EL (cell line): ENCODE data around the gene PRDM15.
A peak's percentile ranks its signal among the peaks of the same experiment; 100 is the strongest.

ENCODE experiments used
- DNase-seq: peaks from one replicate; pipeline ENCODE4 v3.0.0-alpha.2; 2016

PRDM15 gene

GRCh38 chr21:41821081-41821755 lies 57.9 kb downstream of the PRDM15 start:
- no peak for DNase-seq

DNA sequence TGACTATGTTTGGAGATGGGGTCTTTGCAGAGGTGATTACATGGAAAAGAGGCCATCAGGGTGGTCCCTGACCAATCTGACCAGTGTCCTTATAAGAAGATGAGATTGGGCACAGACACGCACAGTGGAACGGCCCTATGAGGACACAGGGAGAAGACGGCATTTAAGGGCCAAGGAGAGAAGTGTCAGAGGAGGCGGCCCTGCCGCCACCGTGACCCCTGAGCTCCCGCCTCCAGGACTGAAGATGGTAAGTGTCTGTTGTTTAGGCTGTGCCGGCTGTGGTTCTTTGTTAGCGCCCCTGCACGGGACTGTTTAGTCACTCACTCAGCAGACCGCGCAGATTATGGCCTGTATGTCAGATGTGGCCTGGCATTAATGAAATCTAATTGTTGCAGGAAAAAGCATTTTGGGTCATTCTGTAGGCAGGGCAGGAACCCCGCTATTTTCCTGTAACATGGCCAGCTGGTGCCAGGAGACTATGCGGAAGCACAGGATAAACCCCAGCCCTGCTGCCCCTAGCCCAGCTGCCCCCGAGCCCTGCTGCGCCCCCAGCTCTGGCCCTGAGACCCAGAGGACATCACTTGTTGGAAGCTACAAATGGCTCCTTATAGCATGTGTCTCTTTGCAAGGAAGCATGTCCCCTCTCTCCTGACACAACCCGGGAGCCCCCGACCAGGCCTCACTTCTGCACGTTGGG lies 58.6 kb downstream of the PRDM15 start:
- no peak for DNase-seq

- no peak for DNase-seq
Observed at GRCh38 chr21:41819856-41820281, 59.3 kb downstream of the PRDM15 start.

- DNase-seq, result no peak
Observed at GRCh38 chr21:41819236-41819855, 59.8 kb downstream of the PRDM15 start.

DNA sequence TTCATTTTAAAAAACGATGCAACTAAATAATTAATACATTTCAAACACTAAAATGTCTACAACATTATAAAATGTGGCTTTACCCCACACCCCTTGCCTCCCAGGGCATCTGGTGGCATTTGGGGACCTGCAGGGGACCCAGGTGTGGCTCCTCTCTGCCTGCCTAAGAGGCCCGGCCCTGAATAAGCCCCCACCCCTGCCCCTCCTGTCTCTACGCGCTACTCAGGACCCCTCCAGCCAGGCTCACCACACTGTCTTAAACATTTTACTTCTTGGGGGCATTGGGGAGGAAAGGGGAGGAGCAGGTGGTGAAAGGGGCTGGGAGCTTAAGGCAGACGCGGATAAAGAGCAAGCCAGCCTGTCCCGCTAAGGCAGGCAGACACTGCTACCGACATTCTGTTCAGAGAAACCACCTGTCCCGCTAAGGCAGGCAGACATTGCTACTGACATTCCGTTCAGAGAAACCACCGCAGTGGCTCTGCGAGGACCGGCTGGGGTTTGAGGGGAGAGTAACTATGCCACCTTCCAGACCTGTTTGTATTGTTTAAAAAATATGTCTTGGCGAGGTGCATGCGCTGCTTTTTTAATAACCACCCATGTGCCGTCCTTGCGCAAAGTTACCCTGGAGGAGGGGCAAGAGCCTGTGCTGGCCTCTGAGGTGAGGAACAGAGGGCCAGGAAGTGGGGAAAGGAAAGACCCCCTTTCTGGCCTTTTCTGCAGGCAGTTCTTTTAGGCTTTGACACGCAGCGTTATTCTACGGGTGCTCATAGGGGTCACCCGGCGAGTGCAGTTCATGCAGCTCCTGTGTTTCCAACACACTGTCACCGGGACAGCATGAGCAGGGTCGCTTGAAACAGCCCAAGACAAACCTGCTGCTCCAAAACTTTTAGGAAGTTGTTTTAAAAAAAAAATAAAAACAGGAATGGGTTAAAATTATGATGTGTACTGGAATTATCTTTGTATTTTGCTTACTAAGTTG lies 61.0 kb downstream of the PRDM15 start:
- no peak for DNase-seq

DNA sequence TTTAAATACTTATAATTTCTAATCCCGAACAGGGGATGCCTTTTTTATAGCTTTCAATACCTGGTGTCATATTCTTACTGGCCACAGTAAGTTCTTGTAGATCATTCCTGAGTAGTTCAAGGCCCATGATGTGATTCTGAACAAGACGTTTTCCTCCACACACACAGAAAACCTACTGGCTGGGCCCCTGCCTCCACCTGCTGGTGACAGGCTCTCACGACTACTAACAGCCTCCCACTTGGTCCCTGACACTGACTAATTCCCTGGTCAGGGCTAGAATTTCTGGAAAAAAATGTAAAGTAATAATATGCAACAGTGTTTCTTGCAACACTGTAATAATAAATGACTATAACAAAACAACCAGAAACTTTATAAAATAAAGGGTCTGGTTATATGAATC lies 61.9 kb downstream of the PRDM15 start:
- DNase-seq, result peak; percentile 69

DNA sequence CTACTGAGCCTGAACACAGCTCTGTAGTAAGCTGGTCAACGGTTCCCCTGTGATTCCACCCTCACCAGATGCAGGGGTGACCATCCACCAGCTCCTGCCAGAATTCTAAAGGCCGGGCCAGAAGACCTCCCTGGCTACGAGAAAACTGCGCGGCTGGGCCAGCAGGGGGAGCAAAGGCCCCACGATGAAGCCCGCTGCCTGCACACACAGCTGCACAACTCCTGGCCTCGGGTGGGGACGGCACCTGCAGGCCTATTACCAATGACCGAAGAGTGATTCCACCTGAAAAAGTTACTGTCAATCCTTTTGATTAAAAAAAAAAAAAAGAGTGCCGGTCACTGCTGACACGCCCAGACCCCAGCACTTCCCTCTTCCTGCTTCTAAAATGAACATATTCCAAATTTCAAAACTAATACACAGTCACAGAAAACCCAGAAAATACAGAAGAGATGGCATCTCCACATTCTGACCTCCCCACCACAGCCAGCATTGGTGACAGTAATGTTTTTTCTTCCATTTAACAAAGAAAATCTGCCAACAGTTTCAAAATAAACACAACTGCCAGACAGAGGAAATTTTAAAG lies 62.5 kb downstream of the PRDM15 start:
- DNase-seq, result peak; percentile 53

DNA sequence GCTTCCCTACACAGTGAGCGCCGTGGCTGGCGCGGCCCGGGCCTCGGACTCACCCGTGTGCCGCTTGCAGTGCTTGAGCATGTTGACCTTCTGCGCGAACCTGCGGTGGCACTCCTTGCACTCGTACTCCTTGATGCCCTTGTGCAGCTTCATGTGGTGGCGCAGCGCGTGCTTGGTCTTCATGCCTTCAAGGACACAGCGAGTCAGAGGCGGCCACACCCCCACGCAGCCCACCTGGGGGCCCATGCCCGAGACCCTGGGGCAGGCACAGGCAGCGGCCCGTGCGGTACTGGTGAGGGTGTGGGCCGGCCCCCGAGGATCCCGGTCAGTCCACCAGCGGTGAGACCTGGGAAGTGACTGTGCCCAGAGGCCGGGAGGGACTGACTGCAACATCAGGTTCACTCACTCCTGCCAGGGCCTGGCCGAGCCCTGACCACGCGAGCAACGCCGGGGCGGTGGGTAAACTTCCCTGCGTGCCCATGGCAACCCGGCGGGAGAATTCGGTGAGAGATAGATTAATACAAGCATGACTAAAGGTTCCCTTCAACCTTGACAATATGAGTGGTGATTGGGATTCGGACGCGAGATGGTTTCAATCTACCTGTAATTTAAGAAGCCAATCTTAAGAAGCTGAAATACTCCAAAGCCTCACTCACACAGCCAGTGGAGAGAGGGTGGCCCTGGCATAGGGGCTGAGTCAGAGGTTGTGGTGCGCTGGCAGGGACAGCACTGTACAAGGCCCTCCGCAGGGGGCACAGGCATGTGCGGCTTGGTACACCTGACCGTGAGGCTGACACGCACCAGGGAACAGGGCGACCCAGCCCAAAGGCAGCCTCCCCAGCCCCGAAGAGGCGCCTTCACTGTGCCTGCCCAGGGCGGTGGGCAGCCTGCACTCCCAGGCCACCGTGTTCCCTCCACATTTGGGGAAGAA lies 63.2 kb downstream of the PRDM15 start:
- no peak for DNase-seq

GRCh38 chr21:41813226-41813625 lies 65.9 kb downstream of the PRDM15 start:
- no peak for DNase-seq

- DNase-seq, result no peak
Observed at GRCh38 chr21:41812679-41813078, 66.5 kb downstream of the PRDM15 start.

DNA sequence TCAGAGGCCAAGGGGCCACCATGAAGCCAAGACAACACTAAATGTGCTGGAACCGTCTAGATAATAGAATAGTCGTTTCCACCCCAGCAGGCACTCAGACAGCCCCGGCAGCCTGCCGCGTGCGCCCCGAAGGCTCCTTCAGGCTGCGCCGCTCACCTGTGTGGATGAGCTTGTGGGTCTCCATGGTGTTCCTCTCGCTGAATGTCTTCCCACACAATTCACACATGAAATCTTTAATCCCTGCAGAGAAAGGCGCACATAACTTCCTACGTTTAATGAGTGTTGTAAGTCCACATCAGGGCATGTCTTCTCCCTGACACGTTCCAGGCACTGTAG lies 68.6 kb downstream of the PRDM15 start:
- no peak for DNase-seq

GRCh38 chr21:41809891-41810596 lies 69.1 kb downstream of the PRDM15 start:
- no peak for DNase-seq

GRCh38 chr21:41808846-41809245 lies 70.3 kb downstream of the PRDM15 start:
- DNase-seq, result no peak

DNA sequence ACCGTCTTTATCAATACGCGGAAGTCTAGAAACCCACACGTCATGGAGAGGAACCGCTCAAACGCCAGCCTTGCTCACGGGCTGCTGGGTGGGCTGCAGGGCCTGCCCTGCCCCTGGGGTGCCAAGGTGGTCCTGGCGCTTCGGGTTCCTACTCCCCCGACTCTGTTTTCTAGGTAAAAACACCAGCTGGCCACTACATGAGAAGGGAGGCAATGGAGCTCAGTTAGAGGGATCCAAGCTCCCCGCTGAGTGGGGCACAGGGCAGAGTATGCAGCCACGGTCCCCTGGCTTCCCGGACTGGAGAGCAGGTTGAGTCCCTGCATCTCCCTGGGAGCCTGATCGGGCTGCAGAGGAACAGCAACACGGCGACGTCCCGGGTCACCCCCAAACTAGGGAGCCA lies 71.0 kb downstream of the PRDM15 start:
- no peak for DNase-seq

GRCh38 chr21:41806773-41807172 lies 72.4 kb downstream of the PRDM15 start:
- no peak for DNase-seq

DNA sequence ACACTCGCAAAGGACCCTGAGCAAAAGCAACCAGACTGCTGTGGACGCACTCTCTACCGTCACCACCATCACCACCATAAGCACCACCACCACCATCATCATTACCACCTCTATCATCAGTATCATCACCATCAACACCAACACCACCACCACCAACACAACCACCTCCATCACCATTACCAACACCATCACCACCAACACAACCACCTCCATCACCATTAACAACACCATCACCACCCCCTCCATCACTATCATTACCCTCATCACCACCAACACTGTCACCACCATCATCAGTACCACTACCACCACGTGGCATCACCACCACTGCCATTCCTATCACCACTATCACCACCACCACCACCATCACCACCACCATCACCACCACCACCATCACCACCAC lies 73.5 kb downstream of the PRDM15 start:
- no peak for DNase-seq

GRCh38 chr21:41805038-41805437 lies 74.1 kb downstream of the PRDM15 start:
- DNase-seq, result no peak

DNA sequence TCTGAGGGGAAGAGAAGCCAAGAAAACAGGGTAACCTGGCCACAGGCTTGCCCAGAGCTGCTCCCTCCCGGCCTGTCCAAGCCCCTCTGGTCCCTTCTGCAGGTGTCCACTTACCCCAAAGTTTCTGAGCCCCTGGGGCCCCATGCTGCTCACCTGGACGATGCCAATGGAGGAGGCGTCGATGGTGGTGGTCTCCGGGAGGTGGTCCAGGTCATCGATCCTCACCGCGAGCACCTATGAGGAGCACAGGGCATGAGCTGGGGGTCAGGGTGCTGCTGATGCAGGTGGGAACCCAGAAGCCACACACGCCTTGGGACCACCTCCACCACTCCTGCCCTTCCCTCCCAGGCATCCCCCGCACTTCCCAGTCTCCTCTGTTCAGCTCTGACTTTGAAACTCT lies 74.8 kb downstream of the PRDM15 start:
- DNase-seq, result no peak

DNA sequence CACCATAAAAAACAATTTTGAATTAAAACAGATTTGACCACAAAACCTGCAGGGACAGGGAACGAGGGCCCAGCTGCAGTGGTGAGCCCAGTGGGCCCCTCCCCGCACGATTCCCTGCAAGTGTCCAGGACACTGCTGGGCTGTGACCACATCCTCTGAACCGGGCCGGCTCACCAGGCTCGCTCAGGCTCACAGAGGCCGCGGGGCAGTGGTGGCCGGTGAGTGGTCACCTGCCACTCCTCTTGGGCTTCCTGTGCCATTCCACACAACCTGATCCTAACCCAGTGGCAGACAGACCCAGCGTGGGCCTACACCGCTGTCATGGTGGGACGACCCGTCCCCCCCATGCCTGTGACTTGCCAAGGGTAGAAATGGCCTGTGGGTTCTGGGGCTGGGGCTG lies 75.8 kb downstream of the PRDM15 start:
- no peak for DNase-seq

DNA sequence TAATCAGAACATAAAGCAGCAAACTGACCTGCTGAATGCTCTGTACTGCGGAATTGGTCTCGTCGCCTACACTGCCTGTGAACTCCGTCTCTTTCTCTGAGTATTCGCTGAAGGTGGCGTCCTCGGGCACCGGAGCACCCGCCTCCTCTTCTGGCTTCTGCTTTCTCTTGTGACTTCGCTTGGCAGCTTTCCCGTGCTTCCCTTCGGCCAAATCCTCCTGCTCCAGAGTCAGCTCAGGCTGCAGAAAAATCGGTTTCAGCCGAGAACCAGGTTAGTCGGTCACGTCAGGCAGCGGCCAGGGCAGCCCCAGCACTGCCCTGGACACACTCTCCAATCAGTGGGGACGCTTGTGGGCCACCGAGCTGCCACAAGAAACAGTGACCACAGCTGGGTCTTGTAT lies 76.5 kb downstream of the PRDM15 start:
- no peak for DNase-seq

- DNase-seq, result no peak
Observed at GRCh38 chr21:41802198-41802584, 77.0 kb downstream of the PRDM15 start.
